Measurements from ENCODE around the gene IKZF1. TPM values are rescaled to one million over a fixed set of nuclear protein-coding genes. Genes with fewer than 3 reads are reported as not detected.

Gene IKZF1
- total RNA-seq, 1 experiment from 2014 or later: 2.3 TPM

- TF ChIP-seq, protein P1, sequence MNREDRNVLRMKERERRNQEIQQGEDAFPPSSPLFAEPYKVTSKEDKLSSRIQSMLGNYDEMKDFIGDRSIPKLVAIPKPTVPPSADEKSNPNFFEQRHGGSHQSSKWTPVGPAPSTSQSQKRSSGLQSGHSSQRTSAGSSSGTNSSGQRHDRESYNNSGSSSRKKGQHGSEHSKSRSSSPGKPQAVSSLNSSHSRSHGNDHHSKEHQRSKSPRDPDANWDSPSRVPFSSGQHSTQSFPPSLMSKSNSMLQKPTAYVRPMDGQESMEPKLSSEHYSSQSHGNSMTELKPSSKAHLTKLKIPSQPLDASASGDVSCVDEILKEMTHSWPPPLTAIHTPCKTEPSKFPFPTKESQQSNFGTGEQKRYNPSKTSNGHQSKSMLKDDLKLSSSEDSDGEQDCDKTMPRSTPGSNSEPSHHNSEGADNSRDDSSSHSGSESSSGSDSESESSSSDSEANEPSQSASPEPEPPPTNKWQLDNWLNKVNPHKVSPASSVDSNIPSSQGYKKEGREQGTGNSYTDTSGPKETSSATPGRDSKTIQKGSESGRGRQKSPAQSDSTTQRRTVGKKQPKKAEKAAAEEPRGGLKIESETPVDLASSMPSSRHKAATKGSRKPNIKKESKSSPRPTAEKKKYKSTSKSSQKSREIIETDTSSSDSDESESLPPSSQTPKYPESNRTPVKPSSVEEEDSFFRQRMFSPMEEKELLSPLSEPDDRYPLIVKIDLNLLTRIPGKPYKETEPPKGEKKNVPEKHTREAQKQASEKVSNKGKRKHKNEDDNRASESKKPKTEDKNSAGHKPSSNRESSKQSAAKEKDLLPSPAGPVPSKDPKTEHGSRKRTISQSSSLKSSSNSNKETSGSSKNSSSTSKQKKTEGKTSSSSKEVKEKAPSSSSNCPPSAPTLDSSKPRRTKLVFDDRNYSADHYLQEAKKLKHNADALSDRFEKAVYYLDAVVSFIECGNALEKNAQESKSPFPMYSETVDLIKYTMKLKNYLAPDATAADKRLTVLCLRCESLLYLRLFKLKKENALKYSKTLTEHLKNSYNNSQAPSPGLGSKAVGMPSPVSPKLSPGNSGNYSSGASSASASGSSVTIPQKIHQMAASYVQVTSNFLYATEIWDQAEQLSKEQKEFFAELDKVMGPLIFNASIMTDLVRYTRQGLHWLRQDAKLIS (CRISPR knock-in tag; IDR thresholded peaks at IDR 0.05; ENCODE audit: borderline replicate concordance): no peak
- no peak for TF ChIP-seq NFYB (CRISPR knock-in tag; conservative IDR thresholded peaks at IDR 0.05; ENCODE audit: low read depth)
- TF ChIP-seq ARID4B (CRISPR knock-in tag; IDR thresholded peaks at IDR 0.05; ENCODE audit: borderline replicate concordance): no peak
- no peak for TF ChIP-seq E2F4 (CRISPR knock-in tag; IDR thresholded peaks at IDR 0.05; ENCODE audit: borderline replicate concordance, low read depth)
- TF ChIP-seq ZNF671 (CRISPR knock-in tag; IDR thresholded peaks at IDR 0.05): no peak
- no peak for TF ChIP-seq SP1 (CRISPR knock-in tag; conservative IDR thresholded peaks at IDR 0.05)
- TF ChIP-seq TCF7 (CRISPR knock-in tag; IDR thresholded peaks at IDR 0.05; ENCODE audit: low read depth): no peak
Measured at GRCh38 chr7:50427518-50427917, 123.0 kb downstream of the IKZF1 start (continued).

- H3K4me3 Mint-ChIP-seq: no peak overlapping the region
- TF ChIP-seq MYBL2 (CRISPR knock-in tag; IDR thresholded peaks at IDR 0.05): no peak
- TF ChIP-seq MXD4 (CRISPR knock-in tag; IDR thresholded peaks at IDR 0.05; ENCODE audit: borderline replicate concordance): no peak
- no peak for TF ChIP-seq ZMAT4 (CRISPR knock-in tag; IDR thresholded peaks at IDR 0.05)
- TF ChIP-seq SP1 (CRISPR knock-in tag; conservative IDR thresholded peaks at IDR 0.05): no peak
- H3K27me3 Mint-ChIP-seq (ENCODE audit: low read depth): no peaks in the 10 kb centered on the region
- ChIA-PET CTCF (interaction anchor here (1.7 kb wide), 1 partner anchor 572 kb away, joined by 4 read pairs; no protein-coding TSS in a partner anchor), POLR2A (no interaction called here)
- H3K4me1 Mint-ChIP-seq: no peaks in the 10 kb centered on the region
- no peak for DNase-seq (ENCODE audit: low spot score)
- no peak overlapping the region for H3K27ac Mint-ChIP-seq
- ATAC-seq: no peak
- no peaks in the 10 kb centered on the region for H3K36me3 Mint-ChIP-seq
- H3K9me3 Mint-ChIP-seq: no peaks in the 10 kb centered on the region
Measured at GRCh38 chr7:50428911-50429310, 124.4 kb downstream of the IKZF1 start.

DNA sequence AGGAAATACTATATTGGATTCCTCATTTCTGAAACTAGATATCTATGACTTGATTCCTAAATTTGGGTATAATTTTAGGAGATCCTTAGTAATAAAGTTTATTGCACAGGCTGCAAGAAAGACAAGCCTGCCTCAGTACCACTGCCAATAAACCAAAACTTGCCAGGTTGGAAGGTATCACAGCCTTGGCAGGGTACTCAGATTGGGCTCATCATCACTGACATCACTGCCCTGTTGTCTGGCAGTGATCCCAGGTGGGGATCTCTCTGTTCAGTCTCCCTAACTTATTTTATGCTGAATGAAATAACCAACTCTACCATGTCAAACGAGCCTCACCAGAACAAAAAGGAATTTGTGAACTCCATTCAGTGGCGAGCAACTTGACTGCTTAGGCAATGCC is 126.8 kb downstream of the IKZF1 start:
- no peak for DNase-seq (ENCODE audit: low spot score)
- Mint-ChIP-seq H3K27me3 (ENCODE audit: low read depth) (no peaks in the 10 kb centered on the region), H3K4me1 (no peaks in the 10 kb centered on the region), H3K27ac (no peak overlapping the region), H3K4me3 (no peak overlapping the region), H3K9me3 (no peaks in the 10 kb centered on the region), H3K36me3 (no peaks in the 10 kb centered on the region)
- TF ChIP-seq E2F4 (CRISPR knock-in tag; IDR thresholded peaks at IDR 0.05; ENCODE audit: borderline replicate concordance, low read depth) (no peak), FOXK1 (CRISPR knock-in tag; IDR thresholded peaks at IDR 0.05) (no peak)
- CTCF ChIA-PET: no interaction called here
- ATAC-seq: no peak
- POLR2A ChIA-PET: interaction anchor here (0.6 kb wide), 1 partner anchor 86 kb away, joined by 3 read pairs; no protein-coding TSS in a partner anchor

Measured in WTC11 (cell line).